MCF 10A (cell line): Measurements from ENCODE around the gene SCAANT1. TPM values are rescaled to one million over a fixed set of nuclear protein-coding genes. Genes with fewer than 3 reads are reported as not detected.

Experiments
- BruUV-seq: library from RNA; stranded (reverse); fragments of 400-500 nt; replicated peaks from 2 replicates; lab custom pipeline; 2021; lab: Mats Ljungman, UMichigan
- CTCF ChIA-PET: fragments of 300-600 bp; sonication (Branson Sonifier 250); formaldehyde crosslinking; extraction: SDS; loops from one replicate; lab custom pipeline; 2021; ENCODE audit warnings: antibody characterized with exemption, inconsistent platforms; lab: Yijun Ruan, JAX
- POLR2A ChIA-PET: fragments of 300-600, 350-650 bp; sonication (Branson Sonifier 250); formaldehyde crosslinking; extraction: SDS; loops from one replicate; lab custom pipeline; 2020; ENCODE audit warnings: antibody characterized with exemption, inconsistent platforms; lab: Yijun Ruan, JAX
- DNase-seq: peaks from one replicate; pipeline ENCODE4 v3.0.0-alpha.2; 2018; ENCODE audit not compliant: unreplicated experiment
- H3K27ac Mint-ChIP-seq: one replicate; pipeline ENCODE4 v1.8.0; 2022; ENCODE audit warnings: mild to moderate bottlenecking, low read depth, mixed read lengths; ENCODE audit not compliant: unreplicated experiment
- H3K27me3 Mint-ChIP-seq: one replicate; pipeline ENCODE4 v1.8.0; 2022; ENCODE audit warnings: mixed read lengths; ENCODE audit not compliant: insufficient read depth, unreplicated experiment
- H3K36me3 Mint-ChIP-seq: one replicate; pipeline ENCODE4 v1.8.0; 2022; ENCODE audit warnings: mild to moderate bottlenecking, moderate library complexity, mixed read lengths; ENCODE audit not compliant: insufficient read depth, unreplicated experiment
- H3K4me1 Mint-ChIP-seq: one replicate; pipeline ENCODE4 v1.8.0; 2022; ENCODE audit warnings: mixed read lengths; ENCODE audit not compliant: insufficient read depth, unreplicated experiment
- H3K4me3 Mint-ChIP-seq: one replicate; pipeline ENCODE4 v1.8.0; 2022; ENCODE audit warnings: mild to moderate bottlenecking, moderate library complexity, mixed read lengths; ENCODE audit not compliant: unreplicated experiment
- H3K9me3 Mint-ChIP-seq: one replicate; pipeline ENCODE4 v1.8.0; 2022; ENCODE audit warnings: mixed read lengths; ENCODE audit not compliant: unreplicated experiment
- intact Hi-C: fragments of 100-400 bp; cut with micrococcal nuclease; formaldehyde crosslinking; loops from 2 replicates; pipeline ENCODE4 v1.14.1; 2022
- total RNA-seq: library from RNA; stranded (reverse); gene quantifications from 2 replicates; pipeline ENCODE4 v1.2.3, GENCODE V29; 2022
- TF ChIP-seq, protein P1 (sequence below): fragments of 200-600 bp; IDR thresholded peaks from one replicate; pipeline ENCODE4 v1.8.0; 2022; ENCODE audit warnings: antibody characterized with exemption, mild to moderate bottlenecking; ENCODE audit not compliant: unreplicated experiment

Gene SCAANT1
- total RNA-seq, 1 experiment from 2014 or later = not detected

DNA sequence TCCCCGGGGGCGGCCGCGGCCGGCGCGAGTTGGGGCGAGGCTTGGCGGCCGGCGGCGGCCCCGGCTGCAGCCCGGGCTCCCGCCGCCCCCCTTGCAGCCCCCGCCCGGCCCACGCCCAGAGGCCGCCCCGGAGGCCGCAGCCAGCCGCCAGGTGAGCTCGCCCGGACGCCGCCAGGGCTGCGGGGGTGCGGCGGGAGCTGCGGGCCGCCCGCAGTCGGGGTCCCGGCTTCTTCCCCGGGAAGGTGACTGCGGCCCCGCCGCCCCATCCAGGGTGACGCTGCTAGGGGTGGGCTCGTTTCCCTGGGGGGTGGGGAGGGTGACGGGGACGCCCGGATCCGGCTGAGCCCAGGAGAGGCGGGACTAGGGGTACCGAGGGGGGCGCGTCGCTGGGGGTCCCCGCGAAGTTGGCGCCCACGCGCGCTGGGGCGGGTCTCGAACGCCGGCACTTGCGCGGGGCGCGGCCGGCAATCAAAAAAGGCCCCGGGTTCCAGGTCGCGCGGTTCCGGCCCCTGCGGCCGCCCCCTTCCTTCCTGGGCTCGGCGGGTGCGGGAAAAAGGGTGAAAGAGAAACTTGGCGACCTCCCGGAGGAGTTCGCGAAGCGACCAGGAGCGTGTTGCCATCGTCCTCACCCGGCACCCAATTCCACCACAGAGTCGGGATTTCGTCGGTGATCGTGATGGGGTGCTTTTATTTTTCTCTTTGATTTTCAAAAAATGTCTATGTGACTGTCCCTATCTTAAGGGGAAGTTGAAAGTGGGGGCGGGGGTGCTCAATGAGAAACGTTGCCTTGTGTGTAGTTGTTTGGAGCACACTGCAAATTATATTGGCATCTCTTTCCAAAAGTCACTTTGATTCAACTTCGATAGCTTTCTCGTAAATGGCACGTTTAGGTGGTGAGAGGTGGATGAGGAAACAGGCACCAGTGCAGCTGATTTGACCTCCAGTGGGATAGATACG lies 47.9 kb downstream of the SCAANT1 start:
- H3K9me3 Mint-ChIP-seq = no peaks in the 10 kb centered on the region

DNA sequence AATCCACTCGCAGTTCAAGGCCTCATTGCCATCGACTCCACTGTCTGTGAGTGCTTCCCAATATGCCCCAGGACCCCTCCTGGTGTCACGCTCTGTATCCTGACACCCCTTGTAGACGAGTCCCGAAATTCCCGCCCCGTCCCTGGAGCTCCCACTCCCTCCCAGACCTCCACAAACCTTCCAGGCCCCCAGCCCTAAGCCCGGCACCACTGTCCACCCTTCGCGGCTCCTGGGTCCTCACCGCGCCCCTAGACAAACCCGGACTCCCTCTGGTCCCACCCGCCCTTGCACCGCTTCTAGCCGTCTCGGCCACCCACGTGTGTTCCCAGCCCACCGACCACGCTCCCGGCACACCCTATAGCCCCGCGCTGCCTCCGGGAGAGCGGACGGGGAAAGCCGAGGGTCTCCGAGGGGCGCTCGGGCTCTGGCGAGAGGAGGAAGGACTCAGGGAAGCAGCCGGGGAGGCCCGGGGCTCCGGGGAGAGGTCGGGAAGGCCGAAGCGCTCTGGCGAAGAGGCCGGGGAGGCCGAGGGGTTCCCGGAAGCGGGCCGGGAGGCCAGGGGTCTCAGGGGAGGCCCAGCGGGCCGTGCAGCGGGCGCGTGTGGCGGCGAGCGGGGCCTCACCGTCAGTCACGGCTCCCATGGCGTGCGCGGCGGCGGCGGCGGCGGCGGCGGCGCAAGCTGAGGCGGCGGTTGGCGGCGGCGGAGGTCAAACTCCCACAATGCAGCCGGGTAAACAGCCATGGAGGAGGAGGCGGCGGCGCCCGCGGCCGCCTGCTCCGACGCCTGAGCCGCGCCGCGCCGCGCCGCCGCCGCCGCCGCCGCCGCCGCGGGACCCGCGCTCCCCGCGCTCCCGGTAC lies 48.8 kb downstream of the SCAANT1 start, which contains the start of the genes ATXN7 and THOC7:
TSS of gene ATXN7 (plus strand) at position 718 of the 858 bp plus-strand sequence. CDS start 48,732 bp downstream, outside the sequence.
TSS of gene THOC7 (minus strand) at position 656 of the 858 bp plus-strand sequence. CDS start at position 641, 15 bp downstream.
- Mint-ChIP-seq H3K27ac (peak within 1 kb of the TSS; percentile 84), H3K9me3 (no peaks in the 10 kb centered on the region), H3K27me3 (no peaks in the 10 kb centered on the region), H3K4me3 (peak within 1 kb of the TSS; percentile 84), H3K36me3 (peaks cover 17% of the 10 kb centered on the region), H3K4me1 (peaks cover 46% of the 10 kb centered on the region)
- intact Hi-C loops = loop anchor here (1.0 kb wide), 1 partner anchor 49 kb away; the partner anchor contains the start of gene SCAANT1
- ChIA-PET CTCF (interaction anchor here (0.6 kb wide), 1 partner anchor 13 kb away, joined by 3 read pairs; no protein-coding TSS in a partner anchor), POLR2A (interaction anchor here (1.1 to 2.6 kb wide), 8 partner anchors 12 to 140 kb away, joined by 3 to 13 read pairs (median 6); partner anchors contain the start of gene SCAANT1)
- TF ChIP-seq, protein P1, sequence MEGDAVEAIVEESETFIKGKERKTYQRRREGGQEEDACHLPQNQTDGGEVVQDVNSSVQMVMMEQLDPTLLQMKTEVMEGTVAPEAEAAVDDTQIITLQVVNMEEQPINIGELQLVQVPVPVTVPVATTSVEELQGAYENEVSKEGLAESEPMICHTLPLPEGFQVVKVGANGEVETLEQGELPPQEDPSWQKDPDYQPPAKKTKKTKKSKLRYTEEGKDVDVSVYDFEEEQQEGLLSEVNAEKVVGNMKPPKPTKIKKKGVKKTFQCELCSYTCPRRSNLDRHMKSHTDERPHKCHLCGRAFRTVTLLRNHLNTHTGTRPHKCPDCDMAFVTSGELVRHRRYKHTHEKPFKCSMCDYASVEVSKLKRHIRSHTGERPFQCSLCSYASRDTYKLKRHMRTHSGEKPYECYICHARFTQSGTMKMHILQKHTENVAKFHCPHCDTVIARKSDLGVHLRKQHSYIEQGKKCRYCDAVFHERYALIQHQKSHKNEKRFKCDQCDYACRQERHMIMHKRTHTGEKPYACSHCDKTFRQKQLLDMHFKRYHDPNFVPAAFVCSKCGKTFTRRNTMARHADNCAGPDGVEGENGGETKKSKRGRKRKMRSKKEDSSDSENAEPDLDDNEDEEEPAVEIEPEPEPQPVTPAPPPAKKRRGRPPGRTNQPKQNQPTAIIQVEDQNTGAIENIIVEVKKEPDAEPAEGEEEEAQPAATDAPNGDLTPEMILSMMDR = no peak
- no TSS peak for BruUV-seq
- DNase-seq = peak; percentile 68

More for the DNA sequence above, 47.9 kb downstream of the SCAANT1 start:
- Mint-ChIP-seq H3K4me3 (peak overlapping the region; percentile 84), H3K4me1 (peaks cover 37% of the 10 kb centered on the region), H3K27me3 (no peaks in the 10 kb centered on the region), H3K27ac (peak overlapping the region; percentile 84), H3K36me3 (peaks cover 13% of the 10 kb centered on the region)
- CTCF ChIA-PET = interaction anchor here (0.6 kb wide), 1 partner anchor 14 kb away, joined by 3 read pairs; no protein-coding TSS in a partner anchor
- BruUV-seq = no TSS peak
- intact Hi-C loops = loop anchor here (1.0 kb wide), 1 partner anchor 48 kb away; the partner anchor contains the start of gene SCAANT1
- peak; percentile 39 for DNase-seq
- POLR2A ChIA-PET = interaction anchor here (0.9 to 2.6 kb wide), 8 partner anchors 9 to 114 kb away, joined by 3 to 13 read pairs (median 6); partner anchors contain the start of gene SCAANT1
- TF ChIP-seq, protein P1 = no peak

DNA sequence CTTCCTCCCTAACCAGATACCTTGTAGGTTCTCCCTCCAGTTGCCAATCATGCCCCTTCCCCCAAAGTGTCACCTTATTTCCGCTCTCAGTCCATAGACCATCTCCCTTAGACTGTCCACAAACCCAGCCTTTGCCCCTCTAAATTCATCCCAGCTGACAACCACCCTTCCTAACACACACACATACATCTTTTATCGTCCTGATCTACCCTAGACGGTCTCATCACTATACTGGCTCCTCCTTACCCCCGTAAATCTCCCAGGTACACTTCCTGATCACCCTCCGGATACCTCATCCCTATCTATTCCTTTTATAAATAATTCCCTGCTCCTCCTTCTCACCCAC lies 49.4 kb downstream of the SCAANT1 start:
- TF ChIP-seq, protein P1 = no peak
- ChIA-PET POLR2A (interaction anchor here (1.1 to 2.6 kb wide), 4 partner anchors 13 to 141 kb away, joined by 3 to 13 read pairs (median 5); no protein-coding TSS in a partner anchor), CTCF (no interaction called here)
- H3K27ac Mint-ChIP-seq = peak overlapping the region; percentile 82
- H3K9me3 Mint-ChIP-seq = no peaks in the 10 kb centered on the region
- DNase-seq = peak; percentile 27
- H3K4me3 Mint-ChIP-seq = peak overlapping the region; percentile 84
- intact Hi-C loops = no loop called here
- peaks cover 17% of the 10 kb centered on the region for H3K36me3 Mint-ChIP-seq
- H3K4me1 Mint-ChIP-seq = peaks cover 49% of the 10 kb centered on the region
- no peaks in the 10 kb centered on the region for H3K27me3 Mint-ChIP-seq
- no TSS peak for BruUV-seq

Other genes with a start within 250 kb of the SCAANT1 start
- gene C3orf49, start 93.1 kb downstream of the SCAANT1 start, total RNA-seq = not detected in 2 replicates
- 117 and 123 TPM in 2 replicates for gene THOC7, start 48.6 kb downstream of the SCAANT1 start, total RNA-seq
- 29.2 and 36.7 TPM in 2 replicates for gene ATXN7, start 48.5 kb downstream of the SCAANT1 start, total RNA-seq
- 62.7 and 66.0 TPM in 2 replicates for gene PSMD6, start 111.1 kb upstream of the SCAANT1 start, total RNA-seq